Measurements from ENCODE around the gene SLC19A1.

- TF ChIP-seq CTCF (IDR thresholded peaks at IDR 0.05 in 4 of 5, conservative IDR thresholded peaks at IDR 0.05 in 1 of 5) (no peak), POLR2A (IDR thresholded peaks at IDR 0.05) (no peak)
Observed at GRCh38 chr21:45494135-45494850, 47.9 kb downstream of the SLC19A1 start.
